C4-2B (cell line): Measurements from ENCODE around the gene YEATS2.

Experiments
- H3K27ac ChIP-seq: fragments of 450-650 bp; 2 replicates; pipeline ENCODE4 v1.5.1; 2017
- ZFX ChIP-seq: fragments of 450-650 bp; IDR thresholded peaks from 2 replicates; pipeline ENCODE4 v1.6.1; 2017
- TF ChIP-seq, protein P1 (sequence below): fragments of 450-650 bp; conservative IDR thresholded peaks from 2 replicates; pipeline ENCODE4 v1.5.1; 2017; ENCODE audit warnings: mild to moderate bottlenecking

Gene YEATS2

DNA sequence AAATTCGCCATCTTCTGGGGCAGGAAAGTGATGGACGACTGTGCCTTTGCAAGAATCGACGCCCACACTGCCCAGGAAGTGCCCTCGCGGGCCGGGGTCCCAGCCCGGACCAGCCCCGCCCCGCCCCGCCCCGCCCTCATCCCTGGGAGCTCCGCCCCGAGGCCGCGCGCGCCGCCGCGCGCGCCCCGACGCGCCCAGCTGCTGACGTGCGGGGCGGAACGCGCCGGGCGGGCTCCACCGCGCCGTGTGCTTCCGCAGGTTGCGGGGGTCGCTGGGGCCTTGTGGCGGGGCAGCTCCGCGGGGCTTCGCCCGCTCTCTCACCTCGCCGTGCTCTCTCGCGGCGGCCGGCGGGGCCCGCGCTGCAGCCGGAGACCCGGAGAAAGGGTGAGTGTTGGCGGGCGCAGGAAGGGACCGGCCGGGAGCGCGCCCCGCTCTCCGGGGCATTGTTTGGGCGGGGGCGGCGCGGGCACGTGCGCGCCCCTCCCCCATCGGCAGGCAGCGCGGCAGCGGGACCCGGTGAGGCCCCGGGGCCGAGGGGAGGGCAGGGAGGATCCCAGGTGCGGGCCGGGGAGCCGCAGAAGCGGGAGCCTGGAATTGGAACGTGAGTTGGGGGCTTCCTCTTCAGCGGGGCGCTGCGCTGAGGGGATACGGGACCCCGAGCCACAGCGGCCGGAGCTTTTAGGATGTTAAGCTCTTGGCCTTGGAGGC is at the start of gene YEATS2:
Gene YEATS2, plus strand, starts transcription at position 188 of the 708 bp plus-strand sequence. CDS start 17,366 bp downstream, outside the sequence.
- peak; percentile 61; the same call in 1 of the 2 replicates for TF ChIP-seq ZFX
- TF ChIP-seq, protein P1, sequence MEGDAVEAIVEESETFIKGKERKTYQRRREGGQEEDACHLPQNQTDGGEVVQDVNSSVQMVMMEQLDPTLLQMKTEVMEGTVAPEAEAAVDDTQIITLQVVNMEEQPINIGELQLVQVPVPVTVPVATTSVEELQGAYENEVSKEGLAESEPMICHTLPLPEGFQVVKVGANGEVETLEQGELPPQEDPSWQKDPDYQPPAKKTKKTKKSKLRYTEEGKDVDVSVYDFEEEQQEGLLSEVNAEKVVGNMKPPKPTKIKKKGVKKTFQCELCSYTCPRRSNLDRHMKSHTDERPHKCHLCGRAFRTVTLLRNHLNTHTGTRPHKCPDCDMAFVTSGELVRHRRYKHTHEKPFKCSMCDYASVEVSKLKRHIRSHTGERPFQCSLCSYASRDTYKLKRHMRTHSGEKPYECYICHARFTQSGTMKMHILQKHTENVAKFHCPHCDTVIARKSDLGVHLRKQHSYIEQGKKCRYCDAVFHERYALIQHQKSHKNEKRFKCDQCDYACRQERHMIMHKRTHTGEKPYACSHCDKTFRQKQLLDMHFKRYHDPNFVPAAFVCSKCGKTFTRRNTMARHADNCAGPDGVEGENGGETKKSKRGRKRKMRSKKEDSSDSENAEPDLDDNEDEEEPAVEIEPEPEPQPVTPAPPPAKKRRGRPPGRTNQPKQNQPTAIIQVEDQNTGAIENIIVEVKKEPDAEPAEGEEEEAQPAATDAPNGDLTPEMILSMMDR = no peak
- peak within 1 kb of the TSS; percentile 95 for H3K27ac ChIP-seq

DNA sequence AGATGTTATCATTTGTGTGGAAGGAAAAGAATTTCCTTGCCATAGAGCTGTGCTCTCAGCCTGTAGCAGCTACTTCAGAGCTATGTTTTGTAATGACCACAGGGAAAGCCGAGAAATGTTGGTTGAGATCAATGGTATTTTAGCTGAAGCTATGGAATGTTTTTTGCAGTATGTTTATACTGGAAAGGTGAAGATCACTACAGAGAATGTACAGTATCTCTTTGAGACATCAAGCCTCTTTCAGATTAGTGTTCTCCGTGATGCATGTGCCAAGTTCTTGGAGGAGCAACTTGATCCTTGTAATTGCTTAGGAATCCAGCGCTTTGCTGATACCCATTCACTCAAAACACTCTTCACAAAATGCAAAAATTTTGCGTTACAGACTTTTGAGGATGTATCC is 47.0 kb upstream of the YEATS2 start:
- H3K27ac ChIP-seq = no peak overlapping the region
- TF ChIP-seq, protein P1 = no peak
- no peak for TF ChIP-seq ZFX

DNA sequence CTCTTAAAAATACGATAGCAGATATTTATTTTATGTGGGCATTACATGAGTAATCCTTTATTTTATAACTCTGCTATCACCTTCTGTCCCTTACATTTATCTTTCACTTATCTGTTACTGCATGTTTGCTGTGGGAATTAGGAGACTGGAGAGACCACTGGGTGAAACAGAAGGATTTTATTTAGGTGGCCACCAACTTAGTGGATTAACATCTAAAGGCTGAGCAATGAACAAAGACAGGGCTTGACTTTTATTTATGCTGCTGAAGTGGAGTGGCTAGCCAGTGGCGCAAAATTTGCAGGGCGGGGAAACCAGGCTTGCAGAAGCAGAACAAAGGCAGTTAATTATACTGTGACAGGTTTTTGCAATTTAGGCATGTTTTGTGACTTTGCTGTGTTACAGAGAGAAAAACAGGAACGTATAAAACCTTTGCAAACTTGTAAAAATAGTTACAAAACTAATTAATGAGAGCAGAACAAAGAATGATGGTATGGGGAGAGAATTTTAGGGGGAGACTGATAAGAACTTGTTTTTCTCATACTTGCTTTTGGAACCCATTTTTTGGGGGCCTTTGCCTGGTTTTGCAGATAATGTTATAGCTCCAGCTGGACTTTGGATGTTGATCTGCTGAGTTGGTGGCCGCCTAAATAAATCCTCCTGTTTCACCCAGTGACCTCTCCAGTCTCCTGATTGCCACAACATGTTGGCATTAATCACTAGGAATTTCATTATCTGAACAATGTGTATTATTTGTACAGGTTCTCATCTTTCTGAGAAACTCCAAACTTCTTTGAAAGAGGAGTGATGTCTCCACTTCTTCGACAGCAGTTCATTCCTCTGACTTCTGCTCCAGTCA is 44.2 kb upstream of the YEATS2 start:
- H3K27ac ChIP-seq = no peak overlapping the region
- TF ChIP-seq, protein P1 = no peak
- no peak for TF ChIP-seq ZFX

DNA sequence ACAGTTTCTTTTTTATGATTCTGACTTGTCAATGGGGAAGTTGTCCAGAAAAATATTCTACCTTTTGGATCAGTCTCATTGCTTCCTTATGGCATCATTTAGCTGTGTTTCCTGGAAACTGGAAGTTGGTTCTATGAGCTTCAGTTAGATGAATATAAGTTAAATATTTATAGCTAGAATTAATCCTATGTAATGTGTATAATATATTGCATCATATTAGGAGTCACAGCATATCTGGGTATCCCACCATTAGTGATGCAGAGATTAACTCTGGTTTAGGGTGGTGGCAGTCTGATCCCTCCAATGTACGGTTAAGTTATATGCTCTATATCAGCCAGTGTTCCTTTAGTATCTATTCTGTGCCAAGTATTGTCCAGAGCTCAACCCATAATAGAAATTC is 42.9 kb upstream of the YEATS2 start:
- TF ChIP-seq, protein P1 = no peak
- TF ChIP-seq ZFX = no peak
- H3K27ac ChIP-seq = no peak overlapping the region

DNA sequence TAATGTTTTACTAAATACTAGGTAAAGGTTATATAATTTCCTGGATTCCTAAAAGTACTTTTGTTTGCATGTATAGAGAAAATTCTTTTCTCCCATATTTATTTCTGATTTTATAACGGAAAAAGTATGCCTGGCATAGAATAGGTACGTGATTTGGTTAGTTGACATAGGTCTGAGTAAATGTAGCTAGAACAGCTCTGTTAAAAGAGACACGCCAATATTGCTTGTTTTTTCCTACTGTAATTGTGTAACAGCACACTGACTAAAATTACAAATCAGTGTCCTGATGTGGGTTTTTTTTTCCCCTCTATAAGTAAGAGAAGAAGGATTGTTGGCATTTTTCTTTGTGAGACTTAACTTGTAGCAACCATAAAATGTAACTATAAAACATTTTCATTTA is 35.5 kb upstream of the YEATS2 start:
- TF ChIP-seq, protein P1 = no peak
- H3K27ac ChIP-seq = no peak overlapping the region

DNA sequence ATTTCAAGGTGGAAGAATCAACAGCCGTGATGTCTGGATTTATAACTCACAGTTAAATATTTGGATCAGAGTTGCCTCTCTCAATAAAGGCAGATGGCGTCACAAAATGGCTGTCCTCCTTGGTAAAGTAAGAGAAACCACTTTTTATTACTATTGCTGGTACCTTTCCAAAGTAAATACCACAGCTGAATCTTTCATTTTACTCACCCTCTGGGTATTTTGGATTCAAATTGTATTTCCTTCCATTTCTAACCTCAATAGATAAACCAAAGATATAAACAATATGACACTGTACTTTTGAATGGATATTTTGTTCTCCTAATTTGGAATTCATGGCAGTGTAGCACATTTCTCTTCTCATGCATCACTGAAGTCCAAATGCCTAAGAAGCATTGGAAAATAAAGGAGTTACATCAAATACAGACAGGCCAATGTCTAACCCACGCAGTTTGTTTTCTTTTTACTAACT is 32.6 kb upstream of the YEATS2 start:
- no peak for TF ChIP-seq ZFX
- TF ChIP-seq, protein P1 = no peak
- H3K27ac ChIP-seq = no peak overlapping the region

DNA sequence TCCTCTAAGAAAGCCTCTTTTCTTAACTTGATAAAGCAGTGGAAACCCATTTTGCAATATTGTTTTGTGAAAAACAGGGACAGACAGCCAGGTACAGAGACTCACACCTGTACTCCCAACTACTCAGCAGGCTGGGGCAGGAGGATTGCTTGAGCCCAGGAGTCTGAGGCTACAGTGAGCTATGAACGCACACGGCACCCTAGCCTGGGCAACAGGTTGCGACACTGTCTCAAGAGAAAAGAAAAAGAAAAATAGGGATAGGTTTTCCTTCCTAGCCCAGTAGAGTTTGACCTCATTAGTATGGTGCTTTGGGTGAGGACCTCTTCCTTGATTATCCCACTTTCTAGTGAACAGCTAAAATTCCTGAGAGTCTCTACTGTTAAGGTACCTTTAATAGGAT is 17.5 kb upstream of the YEATS2 start:
- no peak overlapping the region for H3K27ac ChIP-seq
- TF ChIP-seq, protein P1 = no peak
- no peak for TF ChIP-seq ZFX
